K562 (cell line): Measurements from ENCODE around the gene STING1. TPM values are rescaled to one million over a fixed set of nuclear protein-coding genes. Genes with fewer than 3 reads are reported as not detected.
A peak's percentile ranks its signal among the peaks of the same experiment; 100 is the strongest.

Experiments
- ATAC-seq: fragments of 200-7000 bp; cut with Tn5 transposase; 3 replicates; pipeline ENCODE4 v1.9.1; 2020; ENCODE audit warnings: moderate library complexity
- Bru-seq: library from RNA; stranded (reverse); fragments of 400-500 nt; gene quantifications from one replicate; lab custom pipeline; 2021; lab: Mats Ljungman, UMichigan
- BruChase-seq, 2 experiments: library from RNA; stranded (reverse); fragments of 400-500 nt; gene quantifications; one replicate each; lab custom pipeline; 2021; lab: Mats Ljungman, UMichigan
- BruUV-seq: library from RNA; stranded (reverse); fragments of 400-500 nt; replicated peaks from 2 replicates; lab custom pipeline; 2021; lab: Mats Ljungman, UMichigan
- CTCF ChIA-PET: fragments of 300-600 bp; formaldehyde crosslinking; extraction: SDS; loops from one replicate; lab custom pipeline; 2021; ENCODE audit warnings: low intra/inter-chr PET ratio; lab: Yijun Ruan, JAX
- POLR2A ChIA-PET: fragments of 300-600, 350-650 bp; sonication (Branson Sonifier 250); formaldehyde crosslinking; extraction: SDS; loops from one replicate; lab custom pipeline; 2021; ENCODE audit warnings: antibody characterized with exemption, inconsistent platforms; lab: Yijun Ruan, JAX
- DNase-seq, 4 experiments: peaks; one replicate each; pipeline versions ENCODE4 v3.0.0 to v3.0.0-alpha.2; 2011 to 2018; ENCODE audit warnings: low spot score in 3 of 4, mixed read lengths in 3 of 4; ENCODE audit errors: extremely low read depth in 1 of 4
- FAIRE-seq: peaks from 2 replicates; lab custom pipeline; 2011; peaks lifted over from hg19 to GRCh38; lab: Jason Lieb, UNC
- H2AFZ ChIP-seq: 2 replicates; pipeline ENCODE4 v1.6.0; 2011; ENCODE audit warnings: low read depth, low read length, control low read depth, inconsistent platforms
- H3K27ac ChIP-seq: fragments of 200-600 bp; 3 replicates; pipeline ENCODE4 v1.8.0; 2011; ENCODE audit warnings: low read depth, mild to moderate bottlenecking, control low read depth, inconsistent platforms, low read length, moderate library complexity, mixed read lengths; ENCODE audit errors: extremely low read depth
- H3K27me3 ChIP-seq, 2 experiments: fragments of 300-600 bp in 1 of 2; 2 replicates in 1 of 2; 3 replicates in 1 of 2; pipeline versions ENCODE4 v1.6.0 to v1.8.0; 2011; ENCODE audit warnings: inconsistent platforms in 2 of 2, low read length in 2 of 2, mild to moderate bottlenecking in 1 of 2, mixed read lengths in 1 of 2, moderate library complexity in 1 of 2; ENCODE audit not compliant: control insufficient read depth in 2 of 2, insufficient read depth in 2 of 2
- H3K36me3 ChIP-seq: fragments of 300-600 bp; 3 replicates; pipeline ENCODE4 v1.8.0; 2011; ENCODE audit warnings: mild to moderate bottlenecking, low read length, inconsistent platforms; ENCODE audit not compliant: control insufficient read depth, insufficient read depth
- H3K4me1 ChIP-seq, 2 experiments: fragments of 200-600 bp in 1 of 2; replicated peaks in 1 of 2; 2 replicates in 1 of 2; 3 replicates in 1 of 2; pipeline versions ENCODE4 v1.5.1 to v1.8.0; 2011; ENCODE audit warnings: inconsistent platforms in 2 of 2, low read length in 2 of 2, mild to moderate bottlenecking in 1 of 2, mixed read lengths in 1 of 2, moderate library complexity in 1 of 2; ENCODE audit not compliant: control insufficient read depth in 2 of 2, insufficient read depth in 2 of 2
- H3K4me2 ChIP-seq: 2 replicates; pipeline ENCODE4 v1.6.1; 2011; ENCODE audit warnings: low read length, control low read depth, inconsistent platforms, mixed read lengths; ENCODE audit not compliant: insufficient read depth
- H3K4me3 ChIP-seq: fragments of 200-600 bp; sonication (generic), shearing (Covaris generic); 2 replicates; pipeline ENCODE4 v1.5.1; 2016; ENCODE audit warnings: control low read depth, inconsistent platforms
- H3K79me2 ChIP-seq: fragments of 200-600 bp; 3 replicates; pipeline ENCODE4 v1.8.0; 2011; ENCODE audit warnings: low read length, inconsistent platforms; ENCODE audit not compliant: control insufficient read depth, insufficient read depth
- H3K9ac ChIP-seq, 2 experiments: 2 replicates each; pipeline versions ENCODE4 v1.6.0 to v1.6.1; 2011; ENCODE audit warnings: low read depth in 2 of 2, low read length in 2 of 2, control low read depth in 1 of 2, inconsistent platforms in 1 of 2, mild to moderate bottlenecking in 1 of 2, mixed read lengths in 1 of 2; ENCODE audit not compliant: insufficient read depth in 1 of 2
- H3K9me1 ChIP-seq: one replicate; pipeline ENCODE4 v1.6.0; 2011; ENCODE audit warnings: inconsistent platforms, mild to moderate bottlenecking, low read length, moderate library complexity; ENCODE audit not compliant: control insufficient read depth, insufficient read depth
- H3K9me3 ChIP-seq: replicated peaks from 2 replicates; pipeline ENCODE4 v1.5.1; 2011; ENCODE audit warnings: low read depth, low read length, inconsistent platforms; ENCODE audit not compliant: control insufficient read depth, insufficient read depth
- H4K20me1 ChIP-seq: replicated peaks from 2 replicates; pipeline ENCODE4 v1.6.1; 2011; ENCODE audit warnings: low read length, inconsistent platforms, mixed read lengths; ENCODE audit not compliant: control insufficient read depth, insufficient read depth
- DNMT1 ChIP-seq: fragments of 450-650 bp; IDR thresholded peaks from 2 replicates; pipeline ENCODE4 v1.6.1; 2016; ENCODE audit warnings: antibody characterized with exemption, mild to moderate bottlenecking
- HDAC2 ChIP-seq: fragments of 450-650 bp; IDR thresholded peaks from 2 replicates; pipeline ENCODE4 v1.6.1; 2016; ENCODE audit warnings: mild to moderate bottlenecking
- PYGO2 ChIP-seq: fragments of 450-650 bp; IDR thresholded peaks from 2 replicates; pipeline ENCODE4 v1.6.1; 2016; ENCODE audit warnings: mild to moderate bottlenecking, missing genetic modification characterization, moderate library complexity, missing compliant biosample characterization
- ZKSCAN1 ChIP-seq: fragments of 150-350 bp; IDR thresholded peaks from 2 replicates; pipeline ENCODE4 v1.6.1; 2016; ENCODE audit warnings: low read depth, low read length
- WGBS: fragments of 100-300 bp; shearing (Covaris generic); methylation state at CpG from one replicate; pipeline ENCODE4 v1.1.6; 2016; ENCODE audit warnings: low coverage, mixed read lengths; ENCODE audit not compliant: insufficient coverage; ENCODE audit errors: missing lambda C conversion rate; 5-methylcytosine and 5-hydroxymethylcytosine counted together
- in situ Hi-C: fragments of 300-500 bp; cut with MboI; formaldehyde crosslinking; loops from 4 replicates; pipeline ENCODE4 v1.15.0; 2018; ENCODE audit warnings: inconsistent platforms, mixed read lengths
- intact Hi-C: fragments of 100-400 bp; cut with micrococcal nuclease; formaldehyde crosslinking; loops from 2 replicates; pipeline ENCODE4 v1.14.2; 2022
- long read RNA-seq, 3 experiments: library from polyadenylated mRNA in 2 of 3; library from RNA in 1 of 3; unstranded in 2 of 3; stranded (forward) in 1 of 3; transcript quantifications; one replicate each; pipeline ENCODE4 v2.0.0, GENCODE V29; 2019 to 2022
- polyA minus RNA-seq, 3 experiments: library from RNA; depleted of rRNA, polyadenylated mRNA; stranded (reverse); fragments of >200 nt; gene quantifications; 2 replicates each; pipeline ENCODE4 v1.2.3, GENCODE V29; 2011
- polyA plus RNA-seq, 8 experiments: library from polyadenylated mRNA; depleted of rRNA in 4 of 8; stranded (reverse) in 5 of 8; unstranded in 3 of 8; fragments of >200 nt; fragmentation: Nextera tagmentation in 2 of 8; fragmentation: Illumina TruSeq in 1 of 8; extraction: Ambion mirVana in 2 of 8; extraction: Trizol in 1 of 8; gene quantifications; 2 replicates each; pipeline versions ENCODE4 v1.2.1 to v1.2.3, GENCODE V29; 2011 to 2014; ENCODE audit warnings: inconsistent platforms in 1 of 8, missing spikeins in 1 of 8
- total RNA-seq, 7 experiments: library from RNA; depleted of rRNA in 6 of 7; stranded (reverse); fragments of >200 nt in 6 of 7; fragmentation: Illumina TruSeq in 2 of 7; extraction: Trizol in 2 of 7; gene quantifications; 2 replicates each; pipeline versions ENCODE4 v1.2.1 to v1.2.3, GENCODE V29; 2011 to 2021; ENCODE audit warnings: low replicate concordance in 1 of 7
- TF ChIP-seq, protein P1 (sequence below): fragments of 250-450 bp; sonication (Bioruptor Pico); IDR thresholded peaks from 2 replicates; pipeline ENCODE4 v1.8.0; 2022; ENCODE audit warnings: moderate library complexity, mild to moderate bottlenecking, inconsistent platforms
- TF ChIP-seq, protein P2 (sequence below), 2 experiments: fragments of 200-800 bp in 1 of 2; sonication (Bioruptor generic) in 1 of 2; sonication (generic) in 1 of 2; formaldehyde crosslinking in 1 of 2; IDR thresholded peaks in 1 of 2; conservative IDR thresholded peaks in 1 of 2; 2 replicates each; pipeline versions ENCODE4 v1.5.0 to v1.6.1; 2016 to 2020; ENCODE audit warnings: missing compliant biosample characterization in 1 of 2, missing genetic modification characterization in 1 of 2, missing genetic modification reagents in 1 of 2
- TF ChIP-seq, protein P3 (sequence below): sonication (generic); formaldehyde crosslinking; IDR thresholded peaks from 2 replicates; pipeline ENCODE4 v1.8.0; 2022; ENCODE audit warnings: mild to moderate bottlenecking, missing genetic modification reagents

STING1 gene
- 37.8 and 111 TPM in 2 replicates for total RNA-seq (2011; cell fraction: chromatin; rRNA removed; ENCODE audit: low replicate concordance)
- 91.5 and 121 TPM in 2 replicates for total RNA-seq (2011; cell fraction: nucleolus; rRNA removed)
- 66.2 and 70.2 TPM in 2 replicates for total RNA-seq (2011; cell fraction: nucleoplasm; rRNA removed)
- total RNA-seq (2014; rRNA removed) (59.9 and 71.9 TPM in 2 replicates), total RNA-seq (2014; rRNA removed; fragmentation: Illumina TruSeq; extraction: Trizol) (20.1 and 24.9 TPM in 2 replicates), total RNA-seq (2015; rRNA removed; fragmentation: Illumina TruSeq; extraction: Trizol) (44.7 and 44.8 TPM in 2 replicates), total RNA-seq (2021) (64.2 and 69.1 TPM in 2 replicates), polyA plus RNA-seq (2011; rRNA removed) (31.0 and 58.9 TPM in 2 replicates), polyA plus RNA-seq (2014; fragmentation: Illumina TruSeq; extraction: Trizol) (64.7 and 74.0 TPM in 2 replicates), polyA plus RNA-seq (2014; fragmentation: Nextera tagmentation; extraction: Ambion mirVana) (10 to 100 TPM; 20.8 to 23.3 TPM), polyA plus RNA-seq (2014; rRNA removed) (61.4 and 66.1 TPM in 2 replicates), polyA minus RNA-seq (2011; rRNA and poly(A)+ RNA removed) (19.9 and 21.4 TPM in 2 replicates), Bru-seq, nascent RNA (percentile 86 among the genes with signal in this experiment), BruChase-seq, experiment 1, labeled RNA remaining after a 2-hour chase (percentile 67 among the genes with signal in this experiment), BruChase-seq, experiment 2, labeled RNA remaining after a 6-hour chase (percentile 69 among the genes with signal in this experiment)
- polyA plus RNA-seq (2011; cell fraction: cytosol; rRNA removed), result 54.5 and 93.0 TPM in 2 replicates
- polyA plus RNA-seq (2011; cell fraction: nucleus; rRNA removed), result 188 and 261 TPM in 2 replicates
- polyA plus RNA-seq (2012), result 110 and 213 TPM in 2 replicates
- polyA minus RNA-seq (2011; cell fraction: cytosol; rRNA and poly(A)+ RNA removed), result 54.2 and 55.1 TPM in 2 replicates
- 36.5 and 43.1 TPM in 2 replicates for polyA minus RNA-seq (2011; cell fraction: nucleus; rRNA and poly(A)+ RNA removed)
- long read RNA-seq, experiment 1, transcript TMEM173-204 (5 exons, 948 nt), result major isoform, 10 of 90 reads
- long read RNA-seq, experiment 1, partial matches to known transcripts, result 40 of 90 reads
- long read RNA-seq, experiment 1, other reads (novel, unspliced or antisense), result 33 of 90 reads
- long read RNA-seq, experiment 2, transcript TMEM173-201 (8 exons, 1,771 nt), result major isoform, 8 of 61 reads
- long read RNA-seq, experiment 2, partial matches to known transcripts, result 31 of 61 reads
- long read RNA-seq, experiment 2, other reads (novel, unspliced or antisense), result 19 of 61 reads
- long read RNA-seq, experiment 3, partial matches to known transcripts, result 16 of 30 reads
- long read RNA-seq, experiment 3, other reads (novel, unspliced or antisense), result 8 of 30 reads

DNA sequence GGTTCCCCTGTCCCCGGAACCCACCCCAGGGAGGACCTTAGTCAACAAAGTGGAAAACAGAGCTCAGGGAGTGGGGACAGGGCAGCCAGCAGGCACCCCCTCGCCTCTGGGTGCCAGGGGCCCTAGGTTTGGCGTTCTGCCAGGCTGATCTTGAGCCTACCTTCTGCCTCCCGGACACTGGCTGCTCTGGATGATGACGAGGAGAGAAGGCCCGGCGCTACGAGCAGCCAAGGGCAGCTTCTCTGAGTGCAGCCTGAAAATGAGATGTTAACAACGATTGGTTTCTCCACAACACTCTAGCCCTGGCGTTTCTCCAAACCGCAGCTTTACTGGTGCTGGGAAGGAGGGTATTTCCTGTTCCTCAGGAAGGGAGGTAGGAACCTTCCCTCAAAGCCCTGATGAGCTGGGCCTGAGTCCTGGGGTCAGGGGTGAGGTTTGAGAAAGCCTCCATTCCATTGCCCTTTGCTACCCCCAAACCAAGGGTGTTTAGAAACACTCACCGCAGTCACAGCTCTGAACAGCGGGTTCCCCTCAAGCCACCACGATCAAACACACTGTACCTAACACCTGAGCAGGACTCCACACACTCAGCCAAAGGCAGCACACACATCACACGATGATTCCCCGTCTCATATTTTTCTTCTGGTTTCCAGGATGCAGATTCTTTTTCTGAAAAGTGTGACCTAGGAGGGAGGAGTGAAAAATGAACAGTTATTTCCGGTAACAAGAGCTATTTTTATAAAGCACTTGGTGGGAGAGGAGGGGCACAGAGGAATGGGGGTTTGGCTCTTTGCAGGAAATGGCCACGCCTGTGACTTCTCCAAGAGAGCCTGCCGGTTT lies at the start of gene STING1:
TSS of gene STING1 (minus strand) at position 709 of the 840 bp plus-strand sequence. CDS start 1,054 bp downstream, outside the sequence.
- 2% methylated on average over 19 of the region's 19 CpGs for WGBS
- peak within 1 kb of the TSS; percentile 98 for H3K27ac ChIP-seq
- CTCF ChIA-PET, result no interaction called here
- TF ChIP-seq HDAC2, result peak; percentile 81
- TF ChIP-seq, protein P1, sequence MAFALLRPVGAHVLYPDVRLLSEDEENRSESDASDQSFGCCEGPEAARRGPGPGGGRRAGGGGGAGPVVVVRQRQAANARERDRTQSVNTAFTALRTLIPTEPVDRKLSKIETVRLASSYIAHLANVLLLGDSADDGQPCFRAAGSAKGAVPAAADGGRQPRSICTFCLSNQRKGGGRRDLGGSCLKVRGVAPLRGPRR (CRISPR knock-in tag), result no peak
- TF ChIP-seq, protein P2, sequence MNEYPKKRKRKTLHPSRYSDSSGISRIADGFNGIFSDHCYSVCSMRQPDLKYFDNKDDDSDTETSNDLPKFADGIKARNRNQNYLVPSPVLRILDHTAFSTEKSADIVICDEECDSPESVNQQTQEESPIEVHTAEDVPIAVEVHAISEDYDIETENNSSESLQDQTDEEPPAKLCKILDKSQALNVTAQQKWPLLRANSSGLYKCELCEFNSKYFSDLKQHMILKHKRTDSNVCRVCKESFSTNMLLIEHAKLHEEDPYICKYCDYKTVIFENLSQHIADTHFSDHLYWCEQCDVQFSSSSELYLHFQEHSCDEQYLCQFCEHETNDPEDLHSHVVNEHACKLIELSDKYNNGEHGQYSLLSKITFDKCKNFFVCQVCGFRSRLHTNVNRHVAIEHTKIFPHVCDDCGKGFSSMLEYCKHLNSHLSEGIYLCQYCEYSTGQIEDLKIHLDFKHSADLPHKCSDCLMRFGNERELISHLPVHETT (CRISPR knock-in tag; conservative IDR thresholded peaks at IDR 0.05 in 1 of 2, IDR thresholded peaks at IDR 0.05 in 1 of 2), result peak in 1 of 2 experiments; percentile 90; a peak in 2 of 4 replicates
- peak; percentile 53; the same call in 1 of the 2 replicates for TF ChIP-seq ZKSCAN1
- TF ChIP-seq DNMT1, result no peak
- TF ChIP-seq PYGO2, result 0 out of 2 replicates have a peak, but pooled peaks have one; percentile 23
- TF ChIP-seq, protein P3, sequence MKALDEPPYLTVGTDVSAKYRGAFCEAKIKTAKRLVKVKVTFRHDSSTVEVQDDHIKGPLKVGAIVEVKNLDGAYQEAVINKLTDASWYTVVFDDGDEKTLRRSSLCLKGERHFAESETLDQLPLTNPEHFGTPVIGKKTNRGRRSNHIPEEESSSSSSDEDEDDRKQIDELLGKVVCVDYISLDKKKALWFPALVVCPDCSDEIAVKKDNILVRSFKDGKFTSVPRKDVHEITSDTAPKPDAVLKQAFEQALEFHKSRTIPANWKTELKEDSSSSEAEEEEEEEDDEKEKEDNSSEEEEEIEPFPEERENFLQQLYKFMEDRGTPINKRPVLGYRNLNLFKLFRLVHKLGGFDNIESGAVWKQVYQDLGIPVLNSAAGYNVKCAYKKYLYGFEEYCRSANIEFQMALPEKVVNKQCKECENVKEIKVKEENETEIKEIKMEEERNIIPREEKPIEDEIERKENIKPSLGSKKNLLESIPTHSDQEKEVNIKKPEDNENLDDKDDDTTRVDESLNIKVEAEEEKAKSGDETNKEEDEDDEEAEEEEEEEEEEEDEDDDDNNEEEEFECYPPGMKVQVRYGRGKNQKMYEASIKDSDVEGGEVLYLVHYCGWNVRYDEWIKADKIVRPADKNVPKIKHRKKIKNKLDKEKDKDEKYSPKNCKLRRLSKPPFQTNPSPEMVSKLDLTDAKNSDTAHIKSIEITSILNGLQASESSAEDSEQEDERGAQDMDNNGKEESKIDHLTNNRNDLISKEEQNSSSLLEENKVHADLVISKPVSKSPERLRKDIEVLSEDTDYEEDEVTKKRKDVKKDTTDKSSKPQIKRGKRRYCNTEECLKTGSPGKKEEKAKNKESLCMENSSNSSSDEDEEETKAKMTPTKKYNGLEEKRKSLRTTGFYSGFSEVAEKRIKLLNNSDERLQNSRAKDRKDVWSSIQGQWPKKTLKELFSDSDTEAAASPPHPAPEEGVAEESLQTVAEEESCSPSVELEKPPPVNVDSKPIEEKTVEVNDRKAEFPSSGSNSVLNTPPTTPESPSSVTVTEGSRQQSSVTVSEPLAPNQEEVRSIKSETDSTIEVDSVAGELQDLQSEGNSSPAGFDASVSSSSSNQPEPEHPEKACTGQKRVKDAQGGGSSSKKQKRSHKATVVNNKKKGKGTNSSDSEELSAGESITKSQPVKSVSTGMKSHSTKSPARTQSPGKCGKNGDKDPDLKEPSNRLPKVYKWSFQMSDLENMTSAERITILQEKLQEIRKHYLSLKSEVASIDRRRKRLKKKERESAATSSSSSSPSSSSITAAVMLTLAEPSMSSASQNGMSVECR (CRISPR knock-in tag), result no peak

More for the DNA sequence above, at the start of gene STING1:
- Histone ChIP-seq H3K4me3 (peak within 1 kb of the TSS; percentile 58), H3K79me2 (peaks cover 43% of the 10 kb centered on the region), H4K20me1 (no peaks in the 10 kb centered on the region), H3K4me1 (peaks cover 52 to 53% of the 10 kb centered on the region in 2 experiments), H3K4me2 (peak within 1 kb of the TSS; percentile 91), H3K36me3 (peaks cover 26% of the 10 kb centered on the region; the same call in 2 of the 3 replicates), H3K9ac (peak within 1 kb of the TSS; percentile 80 to 91), H2AFZ (peak within 1 kb of the TSS; percentile 99), H3K27me3 (no peaks in the 10 kb centered on the region), H3K9me1 (no peaks in the 10 kb centered on the region), H3K9me3 (no peaks in the 10 kb centered on the region)
- FAIRE-seq (peak; percentile 99), DNase-seq (peak; percentile 75 to 96 (median 82)), ATAC-seq (peak; percentile 79)
- BruUV-seq, result no TSS peak
- intact Hi-C loops (loop anchor here (1.0 to 2.0 kb wide), 3 partner anchors 21 to 81 kb away; no protein-coding TSS in a partner anchor), in situ Hi-C loops (no loop called here)
- POLR2A ChIA-PET, result interaction anchor here (0.6 to 2.4 kb wide), 13 partner anchors 11 to 201 kb away, joined by 3 to 23 read pairs (median 3); partner anchors contain the start of gene SMIM33
